ENCODE measurements around the gene FAM168A. TPM values are rescaled to one million over a fixed set of nuclear protein-coding genes. Genes with fewer than 3 reads are reported as not detected.

The FAM168A gene
- total RNA-seq, 1 experiment from 2014 or later = 21.1 TPM

- Histone ChIP-seq H3K23me2 (ENCODE audit: insufficient read length, low read depth, low read length, poor library complexity, severe bottlenecking) (no peaks in the 10 kb centered on the region), H3K4ac (ENCODE audit: low read depth, low read length) (no peak overlapping the region), H3K9ac (ENCODE audit: extremely low read depth, insufficient read length, low read length) (no peak overlapping the region), H4K5ac (ENCODE audit: insufficient read length, low read depth, low read length) (no peak overlapping the region), H3K27ac (ENCODE audit: insufficient read length, low read depth, low read length) (no peak overlapping the region), H2BK20ac (ENCODE audit: low read depth, low read length, poor library complexity, severe bottlenecking) (no peak overlapping the region), H3K27me3 (ENCODE audit: insufficient read depth, low read length) (no peaks in the 10 kb centered on the region), H3K14ac (ENCODE audit: insufficient read depth, low read length) (no peak overlapping the region), H4K20me1 (ENCODE audit: control insufficient read depth, insufficient read depth, insufficient read length) (no peaks in the 10 kb centered on the region), H3K4me2 (ENCODE audit: insufficient read depth, insufficient read length, low read length) (no peak overlapping the region), H3K79me2 (ENCODE audit: insufficient read depth, low read length) (no peaks in the 10 kb centered on the region), H3T11ph (ENCODE audit: low read length) (no peak overlapping the region), H2BK15ac (ENCODE audit: low read depth, low read length) (no peak overlapping the region), H2AFZ (ENCODE audit: low read length) (no peak overlapping the region), H4K8ac (replicated peaks; ENCODE audit: insufficient read length, low read depth, low read length) (no peak overlapping the region), H3K9me3 (ENCODE audit: control insufficient read depth, low read depth, low read length) (no peaks in the 10 kb centered on the region), H3K4me1 (ENCODE audit: insufficient read depth, low read length) (no peaks in the 10 kb centered on the region), H3K56ac (ENCODE audit: insufficient read length, low read depth, low read length) (no peak overlapping the region), H4K91ac (ENCODE audit: insufficient read length, low read depth, low read length) (no peak overlapping the region), H2BK5ac (ENCODE audit: insufficient read length, low read length) (no peak overlapping the region), H3K79me1 (ENCODE audit: insufficient read depth, low read depth, low read length, poor library complexity, severe bottlenecking) (no peaks in the 10 kb centered on the region), H2BK12ac (ENCODE audit: insufficient read length, low read depth, low read length) (no peak overlapping the region), H2AK5ac (ENCODE audit: insufficient read length, low read length) (no peak overlapping the region), H3K18ac (ENCODE audit: insufficient read length, low read depth, low read length) (no peak overlapping the region), H3K23ac (ENCODE audit: insufficient read length, low read depth, low read length) (no peak overlapping the region), H2BK120ac (ENCODE audit: low read depth, low read length, poor library complexity, severe bottlenecking) (no peak overlapping the region)
- no peaks in the 10 kb centered on the region for H3K27me3 Mint-ChIP-seq (ENCODE audit: low read depth)
- H3K27ac Mint-ChIP-seq = no peak overlapping the region; a peak in 1 of 7 replicates
- H3K4me1 Mint-ChIP-seq = peaks cover 9 to 16% of the 10 kb centered on the region in 2 experiments; a peak in 3 of 4 replicates
- no peak for TF ChIP-seq CTCF (conservative IDR thresholded peaks at IDR 0.05)
- no peak for DNase-seq
- no peaks in the 10 kb centered on the region for H3K9me3 Mint-ChIP-seq
- peaks cover 21 to 26% (median 24%) of the 10 kb centered on the region in 3 experiments; a peak in 6 of 7 replicates for H3K36me3 Mint-ChIP-seq (ENCODE audit: insufficient read depth in 1 of 3, low read depth in 3 of 3)
- H3K4me3 Mint-ChIP-seq = no peak overlapping the region
- no CpG with 5 or more reads among the region's 2 CpGs for WGBS (ENCODE audit: extremely low coverage, insufficient read length, low lambda C conversion rate)
Observed at GRCh38 chr11:73413256-73413655, 184.7 kb downstream of the FAM168A start.
